HL-60 (cell line): Measurements from ENCODE around the gene TAF3.

Experiments used
- GABPA ChIP-seq: IDR thresholded peaks from 2 replicates; pipeline ENCODE4 v1.6.1; 2012; ENCODE audit warnings: low read depth
- POLR2AphosphoS5 ChIP-seq: IDR thresholded peaks from 2 replicates; pipeline ENCODE4 v1.6.1; 2012; ENCODE audit warnings: low read depth
- SPI1 ChIP-seq: IDR thresholded peaks from 2 replicates; pipeline ENCODE4 v1.6.1; 2012; ENCODE audit warnings: low read depth, mild to moderate bottlenecking, borderline replicate concordance
- TF ChIP-seq, protein P1 (sequence below): IDR thresholded peaks from one replicate; pipeline ENCODE4 v1.5.1; 2011; ENCODE audit warnings: low read length, control low read depth, inconsistent platforms; ENCODE audit not compliant: insufficient read depth
- TF ChIP-seq, protein P2 (sequence below): IDR thresholded peaks from 2 replicates; pipeline ENCODE4 v1.6.1; 2012; ENCODE audit warnings: low read depth; ENCODE audit not compliant: insufficient replicate concordance

DNA sequence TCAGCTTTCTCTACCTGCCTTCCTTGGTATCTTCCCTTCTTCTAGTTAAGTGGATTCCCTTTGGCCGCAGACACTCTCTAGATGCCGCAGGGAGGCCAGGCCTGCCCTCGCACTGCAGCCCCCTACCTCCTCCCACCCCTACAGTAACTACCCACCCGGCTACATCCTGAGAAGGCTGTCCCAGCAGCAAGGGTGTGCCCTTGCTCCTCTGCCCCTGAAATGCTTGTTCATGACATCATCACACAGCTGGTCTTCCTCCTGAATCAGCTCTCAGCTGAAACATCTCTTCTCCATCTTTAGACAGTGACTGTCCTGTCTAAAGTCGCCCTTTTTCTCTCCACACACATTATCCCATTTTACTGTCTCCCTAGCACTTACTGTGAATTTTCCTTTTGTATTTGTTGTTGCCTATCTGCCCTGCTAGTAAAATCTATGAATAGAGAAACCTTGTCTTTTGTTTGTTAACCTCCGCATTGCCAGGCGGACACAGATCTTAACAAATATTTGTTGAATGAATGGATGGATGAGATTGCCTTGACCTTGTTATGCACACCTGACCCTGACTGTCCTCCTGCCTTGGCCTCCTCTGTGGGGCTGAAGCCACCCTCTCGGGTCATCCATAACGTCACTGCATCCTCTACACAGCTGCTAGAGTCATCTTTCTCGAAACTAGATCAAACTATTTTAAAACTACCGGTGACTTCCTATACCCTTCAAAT, 127.3 kb downstream of the TAF3 start:
- TF ChIP-seq, protein P1, sequence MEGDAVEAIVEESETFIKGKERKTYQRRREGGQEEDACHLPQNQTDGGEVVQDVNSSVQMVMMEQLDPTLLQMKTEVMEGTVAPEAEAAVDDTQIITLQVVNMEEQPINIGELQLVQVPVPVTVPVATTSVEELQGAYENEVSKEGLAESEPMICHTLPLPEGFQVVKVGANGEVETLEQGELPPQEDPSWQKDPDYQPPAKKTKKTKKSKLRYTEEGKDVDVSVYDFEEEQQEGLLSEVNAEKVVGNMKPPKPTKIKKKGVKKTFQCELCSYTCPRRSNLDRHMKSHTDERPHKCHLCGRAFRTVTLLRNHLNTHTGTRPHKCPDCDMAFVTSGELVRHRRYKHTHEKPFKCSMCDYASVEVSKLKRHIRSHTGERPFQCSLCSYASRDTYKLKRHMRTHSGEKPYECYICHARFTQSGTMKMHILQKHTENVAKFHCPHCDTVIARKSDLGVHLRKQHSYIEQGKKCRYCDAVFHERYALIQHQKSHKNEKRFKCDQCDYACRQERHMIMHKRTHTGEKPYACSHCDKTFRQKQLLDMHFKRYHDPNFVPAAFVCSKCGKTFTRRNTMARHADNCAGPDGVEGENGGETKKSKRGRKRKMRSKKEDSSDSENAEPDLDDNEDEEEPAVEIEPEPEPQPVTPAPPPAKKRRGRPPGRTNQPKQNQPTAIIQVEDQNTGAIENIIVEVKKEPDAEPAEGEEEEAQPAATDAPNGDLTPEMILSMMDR = no peak
- TF ChIP-seq POLR2AphosphoS5 (no peak), SPI1 (no peak), GABPA (no peak)
- TF ChIP-seq, protein P2, sequence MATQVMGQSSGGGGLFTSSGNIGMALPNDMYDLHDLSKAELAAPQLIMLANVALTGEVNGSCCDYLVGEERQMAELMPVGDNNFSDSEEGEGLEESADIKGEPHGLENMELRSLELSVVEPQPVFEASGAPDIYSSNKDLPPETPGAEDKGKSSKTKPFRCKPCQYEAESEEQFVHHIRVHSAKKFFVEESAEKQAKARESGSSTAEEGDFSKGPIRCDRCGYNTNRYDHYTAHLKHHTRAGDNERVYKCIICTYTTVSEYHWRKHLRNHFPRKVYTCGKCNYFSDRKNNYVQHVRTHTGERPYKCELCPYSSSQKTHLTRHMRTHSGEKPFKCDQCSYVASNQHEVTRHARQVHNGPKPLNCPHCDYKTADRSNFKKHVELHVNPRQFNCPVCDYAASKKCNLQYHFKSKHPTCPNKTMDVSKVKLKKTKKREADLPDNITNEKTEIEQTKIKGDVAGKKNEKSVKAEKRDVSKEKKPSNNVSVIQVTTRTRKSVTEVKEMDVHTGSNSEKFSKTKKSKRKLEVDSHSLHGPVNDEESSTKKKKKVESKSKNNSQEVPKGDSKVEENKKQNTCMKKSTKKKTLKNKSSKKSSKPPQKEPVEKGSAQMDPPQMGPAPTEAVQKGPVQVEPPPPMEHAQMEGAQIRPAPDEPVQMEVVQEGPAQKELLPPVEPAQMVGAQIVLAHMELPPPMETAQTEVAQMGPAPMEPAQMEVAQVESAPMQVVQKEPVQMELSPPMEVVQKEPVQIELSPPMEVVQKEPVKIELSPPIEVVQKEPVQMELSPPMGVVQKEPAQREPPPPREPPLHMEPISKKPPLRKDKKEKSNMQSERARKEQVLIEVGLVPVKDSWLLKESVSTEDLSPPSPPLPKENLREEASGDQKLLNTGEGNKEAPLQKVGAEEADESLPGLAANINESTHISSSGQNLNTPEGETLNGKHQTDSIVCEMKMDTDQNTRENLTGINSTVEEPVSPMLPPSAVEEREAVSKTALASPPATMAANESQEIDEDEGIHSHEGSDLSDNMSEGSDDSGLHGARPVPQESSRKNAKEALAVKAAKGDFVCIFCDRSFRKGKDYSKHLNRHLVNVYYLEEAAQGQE = no peak
